ENCODE data around the gene ZHX3.

ZHX3 gene

DNA sequence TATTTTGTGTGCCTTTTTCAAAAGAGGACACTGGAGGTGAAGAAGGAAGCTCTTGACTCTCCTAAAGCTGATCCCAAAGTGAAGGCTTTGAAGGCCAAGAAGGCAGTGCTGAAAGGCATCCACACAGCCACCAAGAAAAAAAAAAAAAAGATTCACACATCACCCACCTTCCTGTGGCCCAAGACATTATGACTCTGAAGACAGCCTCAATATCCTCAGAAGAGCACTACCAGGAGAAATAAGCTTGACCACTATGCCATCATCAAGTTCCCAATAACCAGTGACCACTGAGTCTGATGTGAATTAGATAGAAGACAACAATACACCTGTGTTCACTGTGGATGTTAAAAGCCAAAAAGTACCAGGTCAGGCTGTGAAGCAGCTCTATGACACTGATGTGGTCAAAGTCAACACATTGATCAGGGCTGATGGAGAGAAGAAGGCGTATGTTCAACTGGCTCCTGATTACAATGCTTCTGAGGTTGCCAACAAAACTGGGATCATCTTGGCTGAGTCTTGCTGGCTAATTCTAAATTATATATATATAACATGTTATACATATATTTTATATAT lies 120.8 kb downstream of the ZHX3 start:
- no peak for TF ChIP-seq EZH2phosphoT487 (IDR thresholded peaks at IDR 0.05; ENCODE audit: borderline replicate concordance, low read length)
- Histone ChIP-seq H4K20me1 (ENCODE audit: control insufficient read depth, insufficient read depth, low read depth, low read length) (no peaks in the 10 kb centered on the region), H3K27me3 (ENCODE audit: control insufficient read depth, low read length) (no peaks in the 10 kb centered on the region), H3K4me1 (ENCODE audit: control insufficient read depth, low read length) (no peaks in the 10 kb centered on the region), H3K79me2 (ENCODE audit: control insufficient read depth, low read length) (no peaks in the 10 kb centered on the region), H3K4me2 (ENCODE audit: low read length) (no peak overlapping the region), H3F3A (ENCODE audit: control insufficient read depth, insufficient read depth) (no peaks in the 10 kb centered on the region), H3K27ac (ENCODE audit: low read depth, low read length) (no peak overlapping the region), H3K9me2 (replicated peaks; ENCODE audit: control insufficient read depth, low read length) (no peaks in the 10 kb centered on the region), H3K4me3 (ENCODE audit: low read length) (no peak overlapping the region), H3K36me3 (ENCODE audit: control insufficient read depth, low read length) (no peaks in the 10 kb centered on the region), H3K9me3 (ENCODE audit: control insufficient read depth, insufficient read depth, low read length) (peaks cover 5% of the 10 kb centered on the region; the same call in 1 of the 2 replicates)

DNA sequence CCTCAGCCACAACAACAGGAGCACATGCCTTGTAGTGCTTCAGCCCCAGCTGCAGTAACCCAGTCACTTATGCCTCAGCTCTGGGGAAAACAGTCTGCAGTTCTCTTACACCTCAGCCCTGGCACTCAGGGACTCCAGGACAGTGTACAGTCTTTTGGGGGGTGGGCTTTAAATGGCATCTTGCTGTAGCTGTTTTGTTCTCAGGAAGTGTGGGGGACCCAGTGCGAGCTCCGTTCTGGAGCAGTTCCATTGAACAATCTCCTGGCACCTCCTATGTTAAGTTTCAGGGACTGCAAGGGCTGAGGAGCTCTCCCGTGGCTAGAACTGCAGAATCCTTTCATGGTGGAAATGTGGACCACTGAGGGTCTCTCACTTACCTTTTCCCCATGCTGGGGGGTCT lies 125.0 kb downstream of the ZHX3 start:
- Histone ChIP-seq H3K4me3 (ENCODE audit: low read length) (no peak overlapping the region), H3F3A (ENCODE audit: control insufficient read depth, insufficient read depth) (no peaks in the 10 kb centered on the region), H3K4me2 (ENCODE audit: low read length) (no peak overlapping the region), H3K9me3 (ENCODE audit: control insufficient read depth, insufficient read depth, low read length) (peaks cover 8% of the 10 kb centered on the region; the same call in 1 of the 2 replicates), H3K36me3 (ENCODE audit: control insufficient read depth, low read length) (no peaks in the 10 kb centered on the region), H4K20me1 (ENCODE audit: control insufficient read depth, insufficient read depth, low read depth, low read length) (no peaks in the 10 kb centered on the region), H3K79me2 (ENCODE audit: control insufficient read depth, low read length) (no peaks in the 10 kb centered on the region), H3K4me1 (ENCODE audit: control insufficient read depth, low read length) (no peaks in the 10 kb centered on the region), H3K27me3 (ENCODE audit: control insufficient read depth, low read length) (no peaks in the 10 kb centered on the region), H3K27ac (ENCODE audit: low read depth, low read length) (no peak overlapping the region), H3K9me2 (replicated peaks; ENCODE audit: control insufficient read depth, low read length) (no peaks in the 10 kb centered on the region)
- TF ChIP-seq EZH2phosphoT487 (IDR thresholded peaks at IDR 0.05; ENCODE audit: borderline replicate concordance, low read length): no peak
- TF ChIP-seq, protein P1, sequence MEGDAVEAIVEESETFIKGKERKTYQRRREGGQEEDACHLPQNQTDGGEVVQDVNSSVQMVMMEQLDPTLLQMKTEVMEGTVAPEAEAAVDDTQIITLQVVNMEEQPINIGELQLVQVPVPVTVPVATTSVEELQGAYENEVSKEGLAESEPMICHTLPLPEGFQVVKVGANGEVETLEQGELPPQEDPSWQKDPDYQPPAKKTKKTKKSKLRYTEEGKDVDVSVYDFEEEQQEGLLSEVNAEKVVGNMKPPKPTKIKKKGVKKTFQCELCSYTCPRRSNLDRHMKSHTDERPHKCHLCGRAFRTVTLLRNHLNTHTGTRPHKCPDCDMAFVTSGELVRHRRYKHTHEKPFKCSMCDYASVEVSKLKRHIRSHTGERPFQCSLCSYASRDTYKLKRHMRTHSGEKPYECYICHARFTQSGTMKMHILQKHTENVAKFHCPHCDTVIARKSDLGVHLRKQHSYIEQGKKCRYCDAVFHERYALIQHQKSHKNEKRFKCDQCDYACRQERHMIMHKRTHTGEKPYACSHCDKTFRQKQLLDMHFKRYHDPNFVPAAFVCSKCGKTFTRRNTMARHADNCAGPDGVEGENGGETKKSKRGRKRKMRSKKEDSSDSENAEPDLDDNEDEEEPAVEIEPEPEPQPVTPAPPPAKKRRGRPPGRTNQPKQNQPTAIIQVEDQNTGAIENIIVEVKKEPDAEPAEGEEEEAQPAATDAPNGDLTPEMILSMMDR (IDR thresholded peaks at IDR 0.05; ENCODE audit: low read depth, low read length, poor library complexity, severe bottlenecking): no peak

DNA sequence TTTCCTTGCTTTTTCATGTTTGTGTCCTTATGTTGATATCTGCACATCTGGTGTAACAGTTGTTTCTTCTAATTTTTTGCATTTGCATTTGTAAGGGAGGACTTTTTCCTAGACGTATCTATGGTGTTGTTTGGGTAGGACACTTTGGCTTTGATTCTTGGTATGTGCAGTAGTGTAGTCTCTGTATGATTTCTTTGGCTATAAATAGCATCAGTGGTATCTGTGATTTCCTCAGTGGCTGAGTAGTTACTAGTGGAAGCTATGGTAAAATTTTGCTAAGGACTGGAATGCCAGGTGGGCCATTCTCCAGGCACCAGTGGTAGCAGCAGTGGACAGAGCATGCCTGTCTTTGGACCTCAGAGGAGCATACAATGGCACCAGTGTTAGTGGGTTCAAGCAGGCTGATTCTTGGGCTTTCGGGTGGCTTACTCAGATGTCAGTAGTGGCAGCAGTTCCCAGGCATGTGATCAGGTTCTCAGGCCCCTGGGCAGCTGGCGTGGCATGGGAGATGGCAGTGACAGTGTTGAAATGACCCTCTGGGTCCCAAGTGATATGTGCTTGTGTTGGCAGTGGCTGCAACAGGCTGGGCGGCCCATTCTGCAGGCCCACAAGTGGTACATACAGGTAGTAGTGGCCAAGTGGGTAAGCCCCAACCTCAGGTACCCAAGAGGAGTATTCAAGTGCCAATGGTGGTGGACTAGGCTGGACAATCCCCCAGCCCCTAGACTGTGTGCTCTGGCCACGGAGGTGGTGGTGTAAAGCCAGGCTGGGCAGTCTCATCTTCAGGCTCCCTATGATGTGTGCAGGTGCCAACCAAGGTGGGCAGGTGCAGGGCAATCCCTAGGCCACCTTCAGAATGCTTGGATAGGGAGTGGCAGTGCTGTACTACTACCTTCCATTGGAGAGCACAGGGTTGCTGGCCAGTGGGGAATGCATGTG lies 125.7 kb downstream of the ZHX3 start:
- no peak overlapping the region for H3K4me2 ChIP-seq (ENCODE audit: low read length)
- H3K4me1 ChIP-seq (ENCODE audit: control insufficient read depth, low read length): no peaks in the 10 kb centered on the region
- H3K9me2 ChIP-seq (replicated peaks; ENCODE audit: control insufficient read depth, low read length): no peaks in the 10 kb centered on the region
- H3K27ac ChIP-seq (ENCODE audit: low read depth, low read length): no peak overlapping the region
- no peak overlapping the region for H3K4me3 ChIP-seq (ENCODE audit: low read length)
- H3K9me3 ChIP-seq (ENCODE audit: control insufficient read depth, insufficient read depth, low read length): peaks cover 8% of the 10 kb centered on the region; the same call in 1 of the 2 replicates
- no peaks in the 10 kb centered on the region for H3K36me3 ChIP-seq (ENCODE audit: control insufficient read depth, low read length)
- no peaks in the 10 kb centered on the region for H3K27me3 ChIP-seq (ENCODE audit: control insufficient read depth, low read length)
- H3K79me2 ChIP-seq (ENCODE audit: control insufficient read depth, low read length): no peaks in the 10 kb centered on the region
- no peaks in the 10 kb centered on the region for H4K20me1 ChIP-seq (ENCODE audit: control insufficient read depth, insufficient read depth, low read depth, low read length)
- H3F3A ChIP-seq (ENCODE audit: control insufficient read depth, insufficient read depth): no peaks in the 10 kb centered on the region
- TF ChIP-seq EZH2phosphoT487 (IDR thresholded peaks at IDR 0.05; ENCODE audit: borderline replicate concordance, low read length): no peak

DNA sequence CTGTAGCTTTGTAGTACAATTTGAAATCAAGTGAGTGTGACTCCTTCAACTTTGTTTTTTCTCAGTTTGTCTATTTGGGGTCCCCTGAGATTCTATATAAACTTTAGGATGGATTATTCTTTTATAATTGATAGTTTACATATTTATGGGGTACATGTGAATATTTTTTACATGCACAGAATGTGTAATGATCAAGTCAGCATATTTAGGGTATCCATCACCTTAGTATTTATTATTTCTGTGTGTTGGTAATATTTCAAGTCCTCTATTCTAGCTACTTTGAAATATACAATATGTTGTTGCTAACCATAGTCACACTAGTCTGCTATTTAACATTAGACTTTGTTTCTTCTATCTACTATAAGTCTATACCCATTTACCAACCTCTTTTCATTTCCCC lies 129.9 kb downstream of the ZHX3 start:
- H3K4me1 ChIP-seq (ENCODE audit: control insufficient read depth, low read length): no peaks in the 10 kb centered on the region
- no peak overlapping the region for H3K27ac ChIP-seq (ENCODE audit: low read depth, low read length)
- H3K36me3 ChIP-seq (ENCODE audit: control insufficient read depth, low read length): no peaks in the 10 kb centered on the region
- no peaks in the 10 kb centered on the region for H4K20me1 ChIP-seq (ENCODE audit: control insufficient read depth, insufficient read depth, low read depth, low read length)
- H3K9me3 ChIP-seq (ENCODE audit: control insufficient read depth, insufficient read depth, low read length): peaks cover 8% of the 10 kb centered on the region; the same call in 1 of the 2 replicates
- no peak overlapping the region for H3K4me2 ChIP-seq (ENCODE audit: low read length)
- no peaks in the 10 kb centered on the region for H3F3A ChIP-seq (ENCODE audit: control insufficient read depth, insufficient read depth)
- H3K27me3 ChIP-seq (ENCODE audit: control insufficient read depth, low read length): no peaks in the 10 kb centered on the region
- no peaks in the 10 kb centered on the region for H3K79me2 ChIP-seq (ENCODE audit: control insufficient read depth, low read length)
- no peak for TF ChIP-seq EZH2phosphoT487 (IDR thresholded peaks at IDR 0.05; ENCODE audit: borderline replicate concordance, low read length)
- TF ChIP-seq, protein P1 (IDR thresholded peaks at IDR 0.05; ENCODE audit: low read depth, low read length, poor library complexity, severe bottlenecking): no peak
- no peak overlapping the region for H3K4me3 ChIP-seq (ENCODE audit: low read length)
- H3K9me2 ChIP-seq (replicated peaks; ENCODE audit: control insufficient read depth, low read length): no peaks in the 10 kb centered on the region

All from DOHH2 (cell line).